ENCODE measurements around the gene LIG4.
"Not testable (repeated sequence)": the region's sequence is repeated elsewhere in the genome, so short reads cannot be mapped to it uniquely, and the experiment has no call there.

LIG4 gene
- total RNA-seq = 31.0 to 35.1 reads per million in 2 experiments

GRCh38 chr13:108215436-108215835, at the start of gene LIG4:
Gene LIG4 (minus strand): TSS chr13:108215536. CDS start chr13:108211268, 4,268 bp downstream.
- peak; percentile 92 for DNase-seq (ENCODE audit: low read depth)

DNA sequence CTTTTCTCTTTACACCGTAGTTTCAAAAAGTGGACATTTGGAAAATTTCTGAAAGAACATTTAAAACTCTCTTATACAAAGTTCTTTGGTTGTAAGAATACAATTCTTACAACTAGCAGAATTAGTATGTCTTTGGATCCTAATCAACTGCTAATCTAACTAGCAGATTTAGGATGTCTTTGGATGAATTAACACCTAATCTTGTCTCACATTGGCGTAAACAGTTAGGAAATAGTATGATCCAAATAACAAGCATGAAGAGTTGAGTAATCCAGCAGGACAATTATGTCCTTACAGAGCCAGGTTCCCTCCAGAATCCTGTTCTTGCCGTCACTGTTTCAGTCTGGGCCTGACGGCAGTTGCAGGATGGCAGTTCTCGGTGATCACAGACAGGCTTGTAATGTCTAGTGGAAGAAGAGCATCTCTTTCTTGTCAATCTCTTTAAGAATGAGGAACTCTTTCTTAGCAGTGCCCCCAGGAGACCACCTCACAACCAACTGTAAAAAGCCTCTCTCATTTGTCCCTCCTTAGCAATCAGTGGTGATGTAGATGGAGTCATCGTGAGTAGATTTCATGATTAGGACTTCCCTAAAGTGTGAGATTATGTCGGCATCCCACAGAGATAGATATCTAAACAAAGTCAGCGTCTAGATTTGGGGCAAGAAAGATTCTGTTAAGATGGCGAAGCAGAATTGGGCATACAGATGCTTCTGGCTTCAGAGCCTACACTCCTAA, 48.5 kb upstream of the LIG4 start:
- no peak for DNase-seq (ENCODE audit: low read depth)

DNA sequence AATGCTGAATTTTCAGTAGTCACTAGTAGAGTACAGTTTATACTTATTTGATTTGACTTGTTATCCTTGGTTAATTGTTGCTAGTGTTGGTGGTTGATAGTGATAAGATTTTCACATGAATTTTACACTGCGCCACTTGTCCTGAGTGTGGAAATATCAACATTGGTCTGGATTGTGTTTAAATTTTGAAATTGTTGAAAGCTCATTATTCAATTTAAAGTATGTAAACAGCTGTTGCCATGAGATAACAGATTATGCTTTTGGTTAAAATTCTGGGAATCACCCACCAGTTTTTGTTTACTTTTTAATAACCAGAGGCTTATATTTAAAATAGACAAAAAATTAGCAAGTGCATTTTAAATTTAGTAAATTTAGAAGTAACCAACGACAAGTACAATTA, 41.9 kb upstream of the LIG4 start:
- DNase-seq (ENCODE audit: low read depth) = no peak

DNA sequence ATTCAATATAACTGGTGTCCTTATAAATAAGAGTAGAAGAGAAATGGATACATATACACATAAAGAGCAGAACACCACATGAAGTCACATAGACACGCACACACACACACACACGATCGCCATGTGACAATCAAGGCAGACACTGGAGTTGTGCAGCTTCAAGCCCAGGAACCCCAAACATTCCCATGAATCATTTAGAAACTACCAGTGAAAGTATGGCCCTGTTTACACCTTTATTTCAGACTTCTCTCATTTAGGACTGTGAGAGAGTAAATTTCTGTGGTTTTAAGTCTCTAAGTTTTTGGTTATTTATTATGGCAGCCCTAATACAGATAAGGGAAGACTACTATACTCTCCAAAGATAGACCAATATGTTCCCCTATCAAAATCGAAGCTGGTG, 33.8 kb upstream of the LIG4 start:
- no peak for DNase-seq (ENCODE audit: low read depth)

GRCh38 chr13:108230377-108230776, 15.0 kb upstream of the LIG4 start:
- DNase-seq (ENCODE audit: low read depth) = no peak

DNA sequence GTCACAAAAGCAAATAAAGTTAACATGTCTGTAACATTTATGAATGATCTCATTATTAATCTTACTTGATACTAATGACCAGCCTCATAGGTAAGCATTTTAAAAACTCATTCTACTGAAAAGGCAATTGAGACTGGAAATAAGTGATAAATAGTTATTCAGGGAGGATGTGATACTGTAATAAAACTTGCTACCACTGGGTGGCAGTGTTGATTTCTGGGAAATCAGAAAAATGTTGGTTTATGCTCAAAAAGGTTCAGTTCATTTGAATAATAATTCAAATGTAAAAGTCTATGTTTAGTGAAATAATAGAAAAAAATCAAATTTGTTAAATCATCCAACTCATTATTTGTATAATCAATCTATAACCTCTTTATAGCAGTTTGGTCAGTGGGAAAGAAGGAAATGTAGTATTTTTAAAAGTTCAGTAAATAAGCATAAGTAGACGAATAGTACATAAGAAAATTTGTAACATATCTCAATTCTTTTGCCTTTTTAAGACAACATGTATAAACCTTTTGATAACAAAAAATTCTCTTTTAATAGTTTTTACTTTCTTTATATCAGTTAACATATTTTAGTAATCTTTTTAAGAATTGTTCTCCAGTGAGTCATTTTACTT, 12.4 kb upstream of the LIG4 start:
- DNase-seq (ENCODE audit: low read depth) = no peak

GRCh38 chr13:108226184-108226583, 10.8 kb upstream of the LIG4 start:
- DNase-seq (ENCODE audit: low read depth) = no peak

DNA sequence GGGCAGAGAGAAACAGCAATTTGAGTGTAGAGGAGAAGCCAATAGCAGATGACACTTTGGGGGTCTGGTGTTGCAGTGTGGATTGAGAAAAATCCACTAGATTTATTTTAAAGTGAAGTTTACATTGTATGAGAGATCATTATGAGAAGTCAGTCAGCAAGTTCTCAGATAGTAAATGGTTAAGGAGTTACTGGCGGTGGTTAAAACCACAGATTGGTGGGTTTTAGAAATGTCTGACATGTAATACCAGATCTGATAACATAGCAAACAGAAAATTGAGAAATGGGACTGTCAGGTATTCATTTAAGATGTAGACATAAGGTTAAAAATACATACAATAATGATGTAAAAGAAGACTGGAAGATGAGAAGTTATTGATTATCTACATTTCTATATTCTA, 10.1 kb upstream of the LIG4 start:
- no peak for DNase-seq (ENCODE audit: low read depth)

DNA sequence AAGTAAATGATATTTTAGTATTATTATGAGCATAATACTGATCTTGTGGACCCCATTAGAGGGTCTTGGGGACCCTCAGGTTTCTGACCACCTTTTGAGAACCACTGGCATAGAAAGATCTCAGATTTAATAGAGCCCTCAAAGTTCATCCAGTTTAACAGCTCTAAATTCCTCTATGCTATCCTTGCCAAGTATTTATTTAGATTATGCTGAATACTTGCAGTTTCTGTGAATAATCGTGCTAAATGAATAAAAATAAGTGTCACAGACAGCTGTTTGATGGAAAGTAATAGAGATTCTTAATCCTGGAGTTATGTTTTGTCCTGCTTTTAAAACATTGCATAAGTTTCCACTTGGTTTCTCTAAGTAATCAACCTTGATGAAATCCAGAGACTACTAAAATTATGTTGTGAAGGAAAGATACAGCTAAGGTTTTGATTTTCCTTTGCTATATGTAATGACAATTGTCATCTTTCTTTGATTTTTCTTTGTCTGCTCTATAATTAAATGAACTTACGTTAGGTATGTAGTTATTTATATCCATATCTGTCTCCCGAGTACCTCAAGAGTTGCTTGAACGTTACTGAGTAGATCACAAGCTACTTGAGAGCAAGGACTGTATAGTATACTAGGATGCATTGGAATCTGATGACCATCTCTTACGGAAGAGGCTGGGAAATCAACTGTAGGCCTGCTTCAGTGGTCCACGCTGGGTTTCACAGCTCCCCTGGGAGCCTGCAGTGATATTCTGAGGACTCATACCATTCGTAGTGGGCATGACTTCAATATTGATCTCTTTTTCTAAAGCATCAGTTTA, 8.6 kb upstream of the LIG4 start:
- no peak for DNase-seq (ENCODE audit: low read depth)

GRCh38 chr13:108220041-108220440, 4.7 kb upstream of the LIG4 start:
- no peak for DNase-seq (ENCODE audit: low read depth)

DNA sequence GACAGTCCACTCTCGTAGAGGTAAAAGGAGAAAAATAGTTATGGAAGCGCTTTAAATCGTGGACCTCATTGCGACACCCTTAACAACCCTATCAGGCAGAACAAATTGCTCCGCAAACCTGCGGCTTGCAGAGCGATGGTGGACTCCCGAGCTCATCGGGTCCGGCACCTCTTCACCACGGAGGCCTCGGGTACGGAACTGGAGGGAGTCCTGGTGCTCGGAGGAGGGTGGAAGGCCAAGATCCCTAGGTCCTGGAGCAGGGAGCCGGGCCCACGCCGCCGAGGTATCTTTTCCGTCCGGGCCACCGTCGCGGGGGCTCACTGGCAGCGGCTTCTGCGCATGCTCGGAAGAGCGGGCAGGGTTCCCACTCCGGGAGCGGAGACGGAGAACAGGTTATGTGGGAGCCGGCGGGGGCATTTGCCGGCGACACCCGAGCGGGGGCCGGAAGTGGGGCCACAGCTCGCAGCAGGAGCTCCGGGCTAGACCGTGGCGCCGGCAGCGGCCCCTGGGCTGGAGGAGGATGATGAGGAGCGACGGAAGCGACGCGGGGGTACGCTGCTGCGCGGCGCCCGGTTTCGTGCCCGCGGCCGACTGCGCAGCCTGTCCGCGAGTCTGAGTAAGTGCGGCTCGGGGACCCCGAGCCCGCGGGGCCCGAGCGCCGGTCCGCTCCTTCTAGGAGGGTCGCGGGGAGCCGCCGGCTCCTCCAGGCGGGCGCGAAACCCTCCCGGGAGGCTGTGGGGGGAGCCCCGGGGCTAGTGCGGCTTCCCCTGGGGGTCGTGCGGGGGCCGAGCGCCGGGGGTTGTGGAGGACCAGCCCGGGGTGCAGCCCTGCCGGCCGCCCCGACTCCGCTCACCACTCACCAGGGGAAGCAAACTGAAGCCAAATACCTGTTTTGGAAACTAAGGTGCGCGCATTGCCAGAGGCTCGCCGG, 3.0 kb upstream of the LIG4 start, which contains the start of gene ABHD13:
ABHD13 (plus strand) TSS at position 349 of the 931 bp plus-strand sequence. CDS start 10,827 bp downstream, outside the sequence.
- peak; percentile 82 for DNase-seq (ENCODE audit: low read depth)

DNA sequence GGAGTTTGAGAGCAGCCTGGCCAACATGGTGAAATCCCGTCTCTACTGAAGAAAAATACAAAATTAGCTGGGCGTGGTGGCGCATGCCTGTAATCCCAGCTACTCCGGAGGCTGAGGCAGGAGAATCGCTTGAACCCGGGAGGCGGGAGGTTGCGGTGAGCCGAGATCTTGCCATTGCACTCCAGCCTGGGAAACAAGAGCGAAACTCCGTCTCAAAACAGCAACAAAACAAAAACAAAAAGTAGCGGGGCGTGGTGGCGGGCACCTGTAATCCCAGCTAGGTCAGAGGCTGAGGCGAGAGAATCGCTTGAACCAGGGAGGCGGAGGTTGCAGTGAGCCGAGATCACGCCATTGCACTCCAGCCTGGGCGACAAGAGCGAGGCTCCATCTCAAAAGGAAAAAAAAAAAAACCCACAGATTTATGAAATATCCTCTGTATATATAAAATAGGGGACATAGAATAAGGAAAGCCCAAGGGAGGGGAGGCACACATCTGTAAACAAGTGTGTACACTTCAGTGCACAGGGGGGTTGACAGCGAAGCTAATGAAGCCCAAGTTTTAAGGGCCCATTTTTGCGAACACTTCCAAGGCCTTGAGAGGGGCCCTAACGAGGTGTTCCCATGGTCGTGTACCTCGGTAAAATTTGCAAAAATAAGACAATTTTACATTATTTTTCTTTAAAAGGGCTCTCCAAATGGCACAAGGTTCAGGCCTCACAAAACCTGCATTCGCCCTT, 2.1 kb upstream of the LIG4 start:
- DNase-seq (ENCODE audit: low read depth) = not testable (repeated sequence)

GRCh38 chr13:108214441-108215271, 680 bp downstream of the LIG4 start:
- peak; percentile 32 for DNase-seq (ENCODE audit: low read depth)

- no peak for DNase-seq (ENCODE audit: low read depth)
Measured at GRCh38 chr13:108213946-108214345, 1.4 kb downstream of the LIG4 start.

GRCh38 chr13:108212886-108213285, 2.5 kb downstream of the LIG4 start:
- no peak for DNase-seq (ENCODE audit: low read depth)

DNA sequence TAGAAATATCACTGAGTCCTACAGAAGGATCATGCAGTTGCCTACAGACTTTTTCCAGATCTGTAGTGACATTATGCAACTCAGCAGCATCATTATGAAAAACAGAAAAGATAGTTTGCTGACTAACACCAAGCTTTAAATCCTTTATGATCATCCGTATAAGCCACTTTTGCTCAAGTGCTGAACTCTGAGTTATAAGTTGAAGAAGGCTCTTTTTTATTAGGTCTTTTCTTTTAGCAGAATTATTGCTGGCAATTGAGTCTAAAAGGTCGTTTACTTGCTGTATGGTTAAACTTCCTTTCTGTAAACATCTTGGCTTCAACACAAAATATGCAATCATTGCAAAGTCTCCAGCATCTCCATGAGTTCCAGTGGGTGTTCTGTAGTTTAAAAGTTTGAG, 4.8 kb downstream of the LIG4 start:
- DNase-seq (ENCODE audit: low read depth) = no peak

GRCh38 chr13:108200781-108201398, 14.4 kb downstream of the LIG4 start:
- no peak for DNase-seq (ENCODE audit: low read depth)

- no peak for DNase-seq (ENCODE audit: low read depth)
Measured at GRCh38 chr13:108195861-108196260, 19.5 kb downstream of the LIG4 start.

DNA sequence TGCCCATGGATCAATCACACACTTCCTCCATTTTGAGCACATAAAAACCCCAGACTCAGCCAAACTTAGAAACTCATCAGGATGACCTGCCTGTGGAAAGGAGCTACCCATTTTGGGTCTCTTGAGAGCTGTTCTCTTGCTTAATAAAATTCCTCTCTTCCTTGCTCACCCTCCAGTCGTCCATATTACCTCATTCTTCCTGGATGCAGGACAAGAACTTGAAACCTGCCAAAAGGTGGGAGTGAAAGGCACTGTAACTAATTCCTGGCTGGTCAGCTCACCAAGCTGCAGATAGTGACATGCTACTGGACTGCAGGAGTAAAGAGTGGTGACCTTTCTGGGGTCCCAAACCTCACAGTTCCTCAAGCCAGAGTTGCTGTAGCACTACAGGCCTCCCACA, 20.2 kb downstream of the LIG4 start:
- DNase-seq (ENCODE audit: low read depth) = no peak

Measured in T follicular helper cell (primary cell).